Skeletal muscle tissue (tissue), 4 donors: Measurements from ENCODE around the gene DCLK1. TPM values are rescaled to one million over a fixed set of nuclear protein-coding genes. Genes with fewer than 3 reads are reported as not detected.

ENCODE experiments used
- H3K27ac ChIP-seq: one replicate; pipeline ENCODE4 v1.7.0; 2013; ENCODE audit warnings: mild to moderate bottlenecking, low read depth, low read length, inconsistent platforms
- H3K27me3 ChIP-seq, 3 donors: one replicate each; pipeline ENCODE4 v1.7.0; 2013; ENCODE audit warnings: low read length in 3 of 3; ENCODE audit not compliant: control insufficient read depth in 3 of 3, insufficient read depth in 3 of 3
- H3K36me3 ChIP-seq, 3 donors: one replicate each; pipeline ENCODE4 v1.7.0; 2013; ENCODE audit warnings: low read length in 3 of 3; ENCODE audit not compliant: control insufficient read depth in 3 of 3, insufficient read depth in 3 of 3
- H3K4me1 ChIP-seq, 3 donors: one replicate each; pipeline ENCODE4 v1.7.0; 2013; ENCODE audit warnings: low read length in 3 of 3, mild to moderate bottlenecking in 3 of 3; ENCODE audit not compliant: control insufficient read depth in 3 of 3, insufficient read depth in 3 of 3
- H3K4me3 ChIP-seq, 3 donors: one replicate each; pipeline ENCODE4 v1.7.0; 2013; ENCODE audit warnings: low read length in 3 of 3
- H3K9ac ChIP-seq, 3 donors: one replicate each; pipeline ENCODE4 v1.7.0; 2013; ENCODE audit warnings: low read length in 3 of 3, mild to moderate bottlenecking in 3 of 3, moderate library complexity in 2 of 3, low read depth in 1 of 3
- H3K9me3 ChIP-seq, 3 donors: one replicate each; pipeline ENCODE4 v1.7.0; 2013; ENCODE audit warnings: low read length in 3 of 3; ENCODE audit not compliant: control insufficient read depth in 3 of 3
- total RNA-seq: library from RNA; depleted of rRNA; stranded (reverse); fragments of >200 nt; gene quantifications from one replicate; pipeline ENCODE4 v1.2.3, GENCODE V29; 2014
- donor health status: Osteomylitis.

DCLK1 gene
- total RNA-seq, 1 donor from 2014 or later = 92.9 TPM

DNA sequence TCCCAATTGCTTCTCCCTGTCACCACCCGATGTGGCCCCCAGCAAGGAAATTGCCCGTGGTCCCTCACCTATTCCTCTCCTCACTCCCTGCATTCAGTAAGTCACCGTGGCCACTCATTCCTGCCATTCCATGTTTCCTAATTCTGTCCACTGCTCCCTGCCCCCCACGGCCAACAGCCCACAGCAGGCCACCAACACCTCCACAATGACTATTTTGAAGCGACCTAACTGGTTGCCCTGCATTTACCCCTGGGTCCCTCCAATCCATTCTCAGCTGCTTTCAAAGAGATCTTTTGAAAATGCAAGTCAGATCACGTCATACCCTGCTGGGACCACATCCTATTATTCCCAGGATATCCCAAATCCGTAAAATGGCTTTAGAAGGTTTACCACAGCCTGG is 210.4 kb downstream of the DCLK1 start:
- H3K27me3 ChIP-seq = no peaks in the 10 kb centered on the region

GRCh38 chr13:35917942-35918645 is 213.1 kb downstream of the DCLK1 start:
- Histone ChIP-seq H3K4me3 (no peak overlapping the region), H3K4me1 (no peaks in the 10 kb centered on the region), H3K27me3 (no peaks in the 10 kb centered on the region), H3K9me3 (no peaks in the 10 kb centered on the region), H3K9ac (no peak overlapping the region), H3K36me3 (no peaks in the 10 kb centered on the region), H3K27ac (no peak overlapping the region)

More for the DNA sequence above, 210.4 kb downstream of the DCLK1 start:
- H3K4me1 ChIP-seq = no peaks in the 10 kb centered on the region
- no peaks in the 10 kb centered on the region for H3K36me3 ChIP-seq
- H3K4me3 ChIP-seq = no peak overlapping the region
- no peaks in the 10 kb centered on the region for H3K9me3 ChIP-seq
- no peak overlapping the region for H3K9ac ChIP-seq
- no peak overlapping the region for H3K27ac ChIP-seq

DNA sequence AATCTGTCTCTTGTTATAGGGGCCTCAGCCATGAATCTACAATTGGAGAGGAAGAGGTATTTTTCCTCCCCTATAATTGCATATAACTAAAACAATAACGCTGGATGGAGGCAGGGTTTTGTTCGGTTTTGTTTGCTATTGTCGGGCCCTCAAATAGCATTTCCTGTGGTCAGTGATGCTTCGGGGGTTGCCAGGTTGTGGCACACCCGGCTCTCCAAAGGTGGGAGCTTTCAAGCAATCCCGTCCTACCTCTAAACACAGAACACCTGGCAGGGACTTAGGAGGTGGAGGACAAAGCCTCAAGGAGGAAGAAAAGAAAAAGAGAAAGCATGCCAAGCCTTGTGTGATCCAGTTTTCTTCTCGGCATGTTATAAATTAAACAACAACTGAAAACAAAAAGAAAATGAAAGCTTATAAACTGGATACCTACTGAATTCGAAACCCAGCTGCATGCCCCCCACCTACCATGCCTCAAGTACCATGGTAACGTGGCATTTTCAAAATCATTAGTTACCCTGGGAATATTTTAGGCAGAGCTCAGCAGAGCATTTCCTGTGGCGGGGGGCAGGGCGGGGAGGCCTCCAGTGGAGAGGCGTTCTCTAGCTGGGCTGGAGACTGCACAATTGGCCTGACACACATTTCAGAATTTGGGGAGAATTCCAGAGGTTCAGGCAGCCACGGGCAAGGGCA is 213.8 kb downstream of the DCLK1 start:
- H3K9me3 ChIP-seq = no peaks in the 10 kb centered on the region
- H3K27ac ChIP-seq = no peak overlapping the region
- H3K27me3 ChIP-seq = no peaks in the 10 kb centered on the region
- no peaks in the 10 kb centered on the region for H3K36me3 ChIP-seq
- H3K9ac ChIP-seq = no peak overlapping the region
- peak overlapping the region in 2 of 3 donors; percentile 17 to 51 for H3K4me3 ChIP-seq
- H3K4me1 ChIP-seq = no peaks in the 10 kb centered on the region

GRCh38 chr13:35916146-35916545 is 215.0 kb downstream of the DCLK1 start:
- H3K27ac ChIP-seq = no peak overlapping the region
- H3K36me3 ChIP-seq = no peaks in the 10 kb centered on the region
- H3K27me3 ChIP-seq = no peaks in the 10 kb centered on the region
- H3K4me1 ChIP-seq = no peaks in the 10 kb centered on the region
- no peaks in the 10 kb centered on the region for H3K9me3 ChIP-seq
- H3K4me3 ChIP-seq = no peak overlapping the region
- H3K9ac ChIP-seq = no peak overlapping the region

DNA sequence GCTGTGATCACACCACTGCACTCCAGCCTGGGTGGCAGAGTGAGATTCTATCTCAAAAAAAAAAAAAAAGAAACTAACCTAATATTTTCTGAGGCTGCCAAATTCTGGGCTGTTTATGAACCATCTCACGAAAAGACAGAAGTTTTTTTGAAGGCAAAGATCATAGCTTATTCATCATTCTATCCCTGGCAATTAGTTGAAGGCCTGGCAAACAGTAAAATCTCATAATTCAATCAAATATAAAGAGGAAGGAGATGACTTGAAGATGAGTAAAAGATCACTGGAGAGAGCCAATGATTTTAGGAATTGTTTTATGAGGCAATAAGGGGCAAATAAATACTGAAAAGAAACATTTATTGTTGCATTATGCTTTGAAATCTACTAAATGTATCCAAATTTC is 216.5 kb downstream of the DCLK1 start:
- H3K4me3 ChIP-seq = no peak overlapping the region
- H3K9ac ChIP-seq = no peak overlapping the region
- no peaks in the 10 kb centered on the region for H3K4me1 ChIP-seq
- H3K27me3 ChIP-seq = no peaks in the 10 kb centered on the region
- no peaks in the 10 kb centered on the region for H3K36me3 ChIP-seq
- H3K27ac ChIP-seq = no peak overlapping the region
- H3K9me3 ChIP-seq = no peaks in the 10 kb centered on the region

GRCh38 chr13:35912841-35913240 is 218.3 kb downstream of the DCLK1 start:
- H3K36me3 ChIP-seq = no peaks in the 10 kb centered on the region
- no peaks in the 10 kb centered on the region for H3K9me3 ChIP-seq
- no peak overlapping the region for H3K4me3 ChIP-seq

DNA sequence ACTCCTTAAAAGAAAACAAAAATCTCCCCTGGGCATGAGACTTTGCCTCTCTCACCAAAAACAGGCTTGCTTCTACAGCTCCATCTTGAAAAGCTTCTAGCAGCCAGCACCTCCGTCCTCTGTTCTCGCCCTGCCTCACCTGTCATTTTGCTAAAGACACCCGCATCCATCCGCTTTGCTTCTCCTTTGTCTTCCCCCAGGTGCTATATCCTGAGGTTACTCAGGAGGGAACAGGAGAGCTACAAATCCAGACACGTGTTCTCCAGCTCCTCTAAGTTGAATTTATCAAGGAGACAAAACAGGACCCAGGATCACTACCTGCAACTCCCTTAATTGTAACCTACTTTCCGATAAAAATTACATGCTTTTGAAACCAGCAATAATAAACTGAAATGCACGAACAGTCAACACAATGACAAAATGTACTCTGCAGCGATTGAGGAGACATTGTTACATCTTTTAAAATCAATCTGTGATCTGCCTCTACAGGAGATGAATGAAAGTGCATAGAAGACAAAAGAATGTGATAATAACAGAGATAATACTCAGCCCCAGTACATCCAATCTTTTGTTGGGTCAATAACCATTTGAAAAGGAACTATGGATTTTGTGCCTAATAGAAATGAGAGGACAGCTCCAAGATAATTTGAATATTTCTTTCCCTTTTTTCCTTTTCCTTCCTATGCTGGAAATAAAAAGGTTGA is 221.2 kb downstream of the DCLK1 start:
- H3K4me1 ChIP-seq = no peaks in the 10 kb centered on the region
- no peak overlapping the region for H3K4me3 ChIP-seq
- no peaks in the 10 kb centered on the region for H3K9me3 ChIP-seq
- H3K27ac ChIP-seq = no peak overlapping the region
- no peak overlapping the region for H3K9ac ChIP-seq
- H3K27me3 ChIP-seq = no peaks in the 10 kb centered on the region
- no peaks in the 10 kb centered on the region for H3K36me3 ChIP-seq

More at GRCh38 chr13:35912841-35913240, 218.3 kb downstream of the DCLK1 start:
- H3K9ac ChIP-seq = no peak overlapping the region
- H3K27me3 ChIP-seq = no peaks in the 10 kb centered on the region
- H3K4me1 ChIP-seq = no peaks in the 10 kb centered on the region
- H3K27ac ChIP-seq = no peak overlapping the region

- no peaks in the 10 kb centered on the region for H3K36me3 ChIP-seq
- H3K27me3 ChIP-seq = no peaks in the 10 kb centered on the region
- no peak overlapping the region for H3K27ac ChIP-seq
- H3K9me3 ChIP-seq = no peaks in the 10 kb centered on the region
- no peaks in the 10 kb centered on the region for H3K4me1 ChIP-seq
- H3K9ac ChIP-seq = no peak overlapping the region
- no peak overlapping the region for H3K4me3 ChIP-seq
These were observed 222.1 kb downstream of the DCLK1 start for GRCh38 chr13:35909091-35909490.

GRCh38 chr13:35908226-35908625 is 223.0 kb downstream of the DCLK1 start:
- Histone ChIP-seq H3K4me3 (no peak overlapping the region), H3K9me3 (no peaks in the 10 kb centered on the region), H3K9ac (no peak overlapping the region), H3K4me1 (no peaks in the 10 kb centered on the region), H3K27me3 (no peaks in the 10 kb centered on the region), H3K27ac (no peak overlapping the region), H3K36me3 (no peaks in the 10 kb centered on the region)

GRCh38 chr13:35906636-35907035 is 224.5 kb downstream of the DCLK1 start:
- H3K4me3 ChIP-seq = no peak overlapping the region
- no peak overlapping the region for H3K9ac ChIP-seq
- no peak overlapping the region for H3K27ac ChIP-seq

More at GRCh38 chr13:35906636-35907035, 224.5 kb downstream of the DCLK1 start:
- no peaks in the 10 kb centered on the region for H3K27me3 ChIP-seq
- H3K36me3 ChIP-seq = no peaks in the 10 kb centered on the region
- H3K4me1 ChIP-seq = no peaks in the 10 kb centered on the region
- no peaks in the 10 kb centered on the region for H3K9me3 ChIP-seq
